ENCODE results near the gene RANBP10. TPM values are rescaled to one million over a fixed set of nuclear protein-coding genes. Genes with fewer than 3 reads are reported as not detected.

The RANBP10 gene
- total and polyA plus RNA-seq, 2 of the 8 experiments (the other 6 are each of a cell fraction or from before 2014, with no cell fraction given), result 14.2 to 16.8 TPM

DNA sequence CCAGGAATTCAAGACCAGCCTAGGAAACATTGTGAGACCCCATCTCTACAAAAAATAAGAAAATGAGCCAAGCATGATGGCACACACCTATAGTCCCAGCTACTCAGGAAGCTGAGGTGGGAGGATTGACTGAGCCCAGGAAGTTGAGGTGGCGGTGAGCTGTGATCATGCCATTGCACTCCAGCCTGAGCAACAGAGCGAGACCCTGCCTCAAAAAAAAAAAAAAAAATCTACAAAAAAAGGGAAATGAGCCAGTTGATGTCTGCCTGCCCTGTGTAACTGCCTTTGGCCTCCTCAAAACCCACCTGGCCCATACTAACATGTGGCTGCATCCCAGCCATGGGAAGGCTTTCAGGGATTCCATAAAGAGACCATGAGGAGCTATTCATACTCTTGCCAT, 4.5 kb downstream of the RANBP10 start:
- DNase-seq (ENCODE audit: low read depth in 1 of 2, low spot score in 2 of 2) (no peak), FAIRE-seq (no peak)
- Histone ChIP-seq H3K23me2 (ENCODE audit: low read depth, low read length) (peaks cover 8% of the 10 kb centered on the region; the same call in 1 of the 2 replicates), H2BK12ac (ENCODE audit: low read depth, low read length) (no peak overlapping the region), H3K4me2 (ENCODE audit: insufficient read depth in 1 of 2, low read depth in 2 of 2, low read length in 2 of 2) (no peak overlapping the region), H2AFZ (ENCODE audit: low read length) (no peak overlapping the region), H3K9me3 (ENCODE audit: insufficient read depth in 2 of 2, low read depth in 1 of 2, low read length in 1 of 2) (no peaks in the 10 kb centered on the region), H2BK5ac (ENCODE audit: low read depth, low read length) (no peak overlapping the region), H3K4me3 (ENCODE audit: extremely low read depth in 1 of 4, insufficient read depth in 2 of 4, low read depth in 3 of 4, low read length in 4 of 4) (no peak overlapping the region), H3K9ac (replicated peaks in 1 of 4; ENCODE audit: extremely low read depth in 1 of 4, low read depth in 3 of 4, low read length in 3 of 4) (no peak overlapping the region), H3K14ac (ENCODE audit: insufficient read length) (no peak overlapping the region), H3K4me1 (replicated peaks in 1 of 4; ENCODE audit: control insufficient read depth in 3 of 4, insufficient read depth in 4 of 4, low read length in 3 of 4) (peaks cover 4 to 7% (median 5%) of the 10 kb centered on the region in 4 experiments; a peak in 6 of 7 replicates), H2BK20ac (ENCODE audit: low read length) (no peak overlapping the region), H3K18ac (ENCODE audit: extremely low read depth, low read length) (no peak overlapping the region), H3K56ac (replicated peaks; ENCODE audit: insufficient read length, low read depth, low read length) (no peak overlapping the region), H3K27ac (ENCODE audit: low read depth, low read length) (no peak overlapping the region), H3K23ac (ENCODE audit: insufficient read length) (no peak overlapping the region), H3K36me3 (ENCODE audit: control insufficient read depth in 2 of 4, insufficient read depth in 4 of 4, low read length in 3 of 4) (peaks cover 0 to 11% (median 0%) of the 10 kb centered on the region in 4 experiments; a peak in 3 of 8 replicates), H2BK15ac (ENCODE audit: low read length) (no peak overlapping the region), H4K20me1 (replicated peaks in 1 of 2; ENCODE audit: control insufficient read depth in 1 of 2, insufficient read depth in 2 of 2, low read length in 2 of 2) (peaks cover 3 to 18% of the 10 kb centered on the region in 2 experiments), H3K79me1 (ENCODE audit: low read depth, low read length) (peaks cover 15% of the 10 kb centered on the region), H3K4ac (replicated peaks; ENCODE audit: insufficient read length, low read depth, low read length) (no peak overlapping the region), H2BK120ac (replicated peaks; ENCODE audit: low read depth, low read length) (no peak overlapping the region), H4K91ac (replicated peaks; ENCODE audit: insufficient read length, low read length) (no peak overlapping the region), H2AK5ac (ENCODE audit: low read depth, low read length) (no peak overlapping the region), H4K8ac (ENCODE audit: extremely low read depth, insufficient read depth, low read length) (no peak overlapping the region), H3K79me2 (ENCODE audit: control insufficient read depth in 1 of 2, insufficient read depth in 2 of 2, low read length in 2 of 2) (peaks cover 5 to 33% of the 10 kb centered on the region in 2 experiments; a peak in 3 of 4 replicates), H3K27me3 (replicated peaks in 1 of 4; ENCODE audit: control insufficient read depth in 3 of 4, extremely low read depth in 1 of 4, insufficient read depth in 3 of 4, low read length in 3 of 4) (no peaks in the 10 kb centered on the region), H4K5ac (ENCODE audit: insufficient read length, low read depth, low read length) (no peak overlapping the region)
- POLR2A ChIA-PET (ENCODE audit: partially characterized antibody), result interaction anchor here (0.7 to 0.9 kb wide), 3 partner anchors 36 to 284 kb away, joined by 3 to 5 read pairs (median 4); no protein-coding TSS in a partner anchor
- 100% methylated on average over 2 of the region's 2 CpGs; no CpG with 5 or more reads in 1 of the 2 experiments for WGBS, 2 experiments (ENCODE audit: extremely low coverage in 1 of 2, insufficient coverage in 1 of 2, insufficient read length in 1 of 2, insufficient replicate concordance in 2 of 2, low coverage in 1 of 2, low lambda C conversion rate in 2 of 2, missing lambda C conversion rate in 1 of 2)
- CTCF ChIA-PET (ENCODE audit: partially characterized antibody), result interaction anchor here (0.6 to 2.5 kb wide), 7 partner anchors 9 to 281 kb away, joined by 3 to 20 read pairs (median 4); no protein-coding TSS in a partner anchor
- no peak for TF ChIP-seq BCL11A (IDR thresholded peaks at IDR 0.05; ENCODE audit: low read depth in 2 of 2, low read length in 2 of 2)
- TF ChIP-seq SP4 (IDR thresholded peaks at IDR 0.05; ENCODE audit: low read length), result no peak
- no peak for TF ChIP-seq JUN (IDR thresholded peaks at IDR 0.05; ENCODE audit: low read depth, low read length)
- no peak for TF ChIP-seq SAP30 (IDR thresholded peaks at IDR 0.05; ENCODE audit: insufficient read depth, insufficient replicate concordance, low read length)
- TF ChIP-seq SUZ12 (IDR thresholded peaks at IDR 0.05; ENCODE audit: low read length), result no peak
- TF ChIP-seq POLR2AphosphoS5 (IDR thresholded peaks at IDR 0.05; ENCODE audit: low read depth, low read length), result no peak
- no peak for TF ChIP-seq JUND (IDR thresholded peaks at IDR 0.05; ENCODE audit: low read length)
- TF ChIP-seq EGR1 (IDR thresholded peaks at IDR 0.05; ENCODE audit: borderline replicate concordance, low read depth, low read length), result no peak
- TF ChIP-seq, protein P1, sequence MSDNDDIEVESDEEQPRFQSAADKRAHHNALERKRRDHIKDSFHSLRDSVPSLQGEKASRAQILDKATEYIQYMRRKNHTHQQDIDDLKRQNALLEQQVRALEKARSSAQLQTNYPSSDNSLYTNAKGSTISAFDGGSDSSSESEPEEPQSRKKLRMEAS (IDR thresholded peaks at IDR 0.05), result no peak
- TF ChIP-seq CEBPB (IDR thresholded peaks at IDR 0.05; ENCODE audit: low read depth, low read length), result no peak
- no peak for TF ChIP-seq YY1 (IDR thresholded peaks at IDR 0.05; ENCODE audit: low read depth, low read length)
- TF ChIP-seq TCF12 (IDR thresholded peaks at IDR 0.05; ENCODE audit: low read depth, low read length), result no peak
- no peak for TF ChIP-seq POU5F1 (IDR thresholded peaks at IDR 0.05; ENCODE audit: low read depth, low read length)
- no peak for TF ChIP-seq HDAC2 (IDR thresholded peaks at IDR 0.05; ENCODE audit: borderline replicate concordance in 1 of 2, low read depth in 2 of 2, low read length in 2 of 2)
- no peak for TF ChIP-seq CHD1 (IDR thresholded peaks at IDR 0.05; ENCODE audit: low read depth, low read length)
